ENCODE measurements around the gene CTBP2.

CTBP2 gene

DNA sequence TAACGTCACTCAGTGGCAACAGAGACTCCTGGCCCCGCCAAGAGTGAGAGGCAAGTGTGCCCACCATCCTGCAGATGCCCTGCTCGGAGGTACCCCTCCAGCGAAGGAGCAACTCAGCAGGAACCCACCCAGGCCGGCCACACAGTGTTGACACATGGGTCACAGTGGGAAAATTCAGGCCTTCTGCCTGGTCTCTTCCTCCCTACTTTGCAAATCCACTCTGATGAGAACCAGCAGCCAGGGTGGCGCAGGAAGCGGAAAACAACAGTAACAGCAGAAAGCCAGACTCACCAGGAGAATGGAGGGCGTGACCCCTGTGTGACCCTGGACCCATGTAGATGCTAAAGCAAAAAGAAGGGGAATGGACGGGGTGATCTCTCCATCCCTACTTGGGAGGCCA, 53.8 kb downstream of the CTBP2 start:
- DNase-seq (ENCODE audit: low spot score) = no peak

DNA sequence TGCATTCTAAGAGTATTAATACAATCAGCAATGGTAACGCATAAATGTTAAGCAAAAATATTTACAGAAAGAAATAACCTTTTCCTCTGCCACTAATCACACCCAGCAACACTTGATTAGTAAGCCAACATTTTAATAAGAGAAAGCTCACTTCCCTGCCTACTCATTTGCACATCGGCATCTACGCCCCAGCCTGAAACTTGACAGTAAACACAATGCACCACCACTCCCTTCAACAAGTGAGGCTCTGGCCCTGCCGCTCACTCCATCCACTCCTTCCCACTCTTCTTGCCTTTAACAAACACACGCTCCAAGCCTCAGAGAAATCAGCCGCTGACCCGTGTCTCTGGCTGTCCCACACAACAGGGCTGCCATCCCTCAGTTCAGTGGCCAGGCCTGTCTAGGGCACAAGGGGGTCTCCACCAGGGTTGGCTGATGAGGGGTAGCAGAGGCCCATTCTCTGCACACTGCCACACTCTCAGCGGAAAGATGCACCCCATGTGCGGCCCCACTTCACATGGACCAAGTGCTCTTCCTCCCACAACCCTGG, 54.6 kb downstream of the CTBP2 start:
- no peak for DNase-seq (ENCODE audit: low spot score)

DNA sequence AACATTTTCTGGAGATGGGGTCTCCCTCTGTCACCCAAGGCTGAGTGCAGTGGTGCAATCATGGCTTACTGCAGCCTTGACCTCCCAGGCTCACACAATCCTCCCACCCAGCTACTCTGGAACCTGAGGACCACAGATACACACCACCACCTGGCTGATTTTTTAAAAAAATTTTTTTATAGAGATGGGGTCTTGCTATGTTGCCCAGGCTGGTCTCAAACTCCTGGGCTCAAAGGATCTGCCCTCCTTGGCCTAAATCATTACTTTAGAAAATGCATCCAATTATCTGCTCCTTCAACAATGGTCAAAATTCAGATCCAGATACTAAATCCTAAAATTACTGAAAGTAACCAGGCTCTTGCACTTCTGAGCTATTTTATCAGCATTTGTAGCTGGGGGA, 55.2 kb downstream of the CTBP2 start:
- DNase-seq (ENCODE audit: low spot score) = no peak

DNA sequence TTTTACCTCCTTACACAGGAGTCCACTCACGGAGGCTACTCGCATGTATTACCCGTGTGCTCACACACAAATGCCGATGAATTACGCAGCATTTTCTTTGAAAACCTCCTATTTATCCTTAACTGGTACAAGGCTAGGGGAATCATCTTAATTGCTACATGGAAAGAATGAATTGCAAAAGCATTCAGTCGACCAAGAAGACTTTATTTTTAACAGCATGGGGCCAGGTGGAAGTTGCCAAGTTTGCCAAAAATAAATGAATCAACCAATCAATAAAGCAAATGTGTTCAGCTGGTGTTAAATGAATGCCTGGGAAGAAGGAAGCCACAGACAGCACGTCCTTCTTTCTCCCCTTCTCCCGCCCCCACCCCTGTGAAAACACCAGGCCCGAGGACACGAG, 55.8 kb downstream of the CTBP2 start:
- no peak for DNase-seq (ENCODE audit: low spot score)

GRCh38 chr10:125103924-125104323, 56.4 kb downstream of the CTBP2 start:
- no peak for DNase-seq (ENCODE audit: low spot score)

GRCh38 chr10:125103466-125103865, 56.9 kb downstream of the CTBP2 start:
- no peak for DNase-seq (ENCODE audit: low spot score)

DNA sequence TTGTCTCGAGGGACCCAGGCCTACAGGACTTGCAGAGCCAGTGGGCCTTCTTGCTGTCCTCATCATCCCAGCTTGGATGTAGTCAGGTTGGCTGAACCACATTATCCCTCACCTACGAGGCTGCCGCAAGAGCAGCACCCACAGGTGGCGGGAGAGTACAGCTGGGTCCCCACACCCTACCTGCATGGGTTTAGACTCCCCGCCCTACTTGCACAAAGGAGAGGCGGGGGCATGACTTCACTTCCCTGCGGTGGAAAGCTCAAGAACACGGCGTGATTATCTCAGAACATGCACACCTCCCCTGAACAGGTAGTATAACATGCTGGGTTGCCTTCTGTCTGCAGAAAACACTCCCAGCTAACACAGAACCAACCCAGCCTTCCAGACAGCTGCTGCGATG, 57.5 kb downstream of the CTBP2 start:
- DNase-seq (ENCODE audit: low spot score) = no peak

DNA sequence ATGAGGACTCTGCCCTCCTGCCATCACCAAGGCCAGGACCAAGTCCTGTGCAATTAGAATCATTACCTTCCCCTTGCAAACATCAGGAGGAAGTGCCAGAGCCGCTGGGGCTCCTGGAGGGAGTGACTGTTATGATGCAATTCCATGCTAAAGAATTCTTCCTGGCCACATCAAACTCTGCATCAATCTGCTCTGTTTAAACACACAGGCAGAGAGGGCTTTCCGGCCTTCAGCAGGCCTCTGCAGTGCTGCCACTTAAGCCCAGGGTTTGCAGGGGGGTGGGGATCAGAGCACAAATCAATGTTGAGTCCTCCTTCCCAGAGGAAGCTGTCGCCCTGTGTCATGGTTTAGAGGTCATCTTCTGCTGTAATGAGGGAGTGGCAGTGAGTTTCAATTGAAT, 58.1 kb downstream of the CTBP2 start:
- no peak for DNase-seq (ENCODE audit: low spot score)

DNA sequence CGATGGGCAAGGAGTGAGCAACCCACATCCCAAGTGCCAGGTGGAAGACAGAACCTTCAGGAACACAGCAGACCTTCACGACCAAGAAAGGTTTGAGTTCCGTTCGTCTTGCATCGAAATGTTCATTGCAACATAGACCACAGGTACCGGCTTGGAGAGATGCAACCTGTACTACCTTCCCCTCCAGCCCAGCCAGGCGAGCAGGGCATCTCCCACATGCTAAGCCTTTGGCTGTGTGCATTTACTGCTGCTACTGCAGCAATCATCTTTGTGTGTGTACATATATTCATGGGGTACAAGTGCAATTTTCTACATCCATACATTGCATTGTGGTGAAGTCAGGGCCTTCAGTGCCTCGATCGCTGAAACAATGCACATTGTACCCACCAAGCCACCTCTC, 58.8 kb downstream of the CTBP2 start:
- DNase-seq (ENCODE audit: low spot score) = no peak

- DNase-seq (ENCODE audit: low spot score) = no peak
These were observed 59.3 kb downstream of the CTBP2 start for GRCh38 chr10:125101049-125101448.

GRCh38 chr10:125097409-125098070, 62.8 kb downstream of the CTBP2 start:
- no peak for DNase-seq (ENCODE audit: low spot score)

DNA sequence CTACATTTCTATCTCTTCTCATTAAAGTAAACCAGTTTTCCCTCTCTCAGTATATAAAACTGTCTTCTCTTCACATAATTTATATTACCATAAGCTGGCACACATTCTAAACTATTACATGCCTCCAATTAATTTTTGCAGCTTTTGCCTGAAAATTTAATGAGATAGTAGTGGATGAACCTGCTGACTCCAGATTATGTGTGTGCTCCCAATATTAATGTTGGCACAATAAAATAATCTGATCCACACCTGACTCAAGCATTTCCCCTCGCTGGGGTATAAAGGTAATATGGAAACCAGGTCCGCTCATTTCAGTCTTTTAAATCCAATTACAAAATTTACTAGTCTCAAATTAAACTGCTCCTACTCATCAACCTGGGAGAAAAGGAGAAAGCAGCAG, 63.4 kb downstream of the CTBP2 start:
- DNase-seq (ENCODE audit: low spot score) = no peak

DNA sequence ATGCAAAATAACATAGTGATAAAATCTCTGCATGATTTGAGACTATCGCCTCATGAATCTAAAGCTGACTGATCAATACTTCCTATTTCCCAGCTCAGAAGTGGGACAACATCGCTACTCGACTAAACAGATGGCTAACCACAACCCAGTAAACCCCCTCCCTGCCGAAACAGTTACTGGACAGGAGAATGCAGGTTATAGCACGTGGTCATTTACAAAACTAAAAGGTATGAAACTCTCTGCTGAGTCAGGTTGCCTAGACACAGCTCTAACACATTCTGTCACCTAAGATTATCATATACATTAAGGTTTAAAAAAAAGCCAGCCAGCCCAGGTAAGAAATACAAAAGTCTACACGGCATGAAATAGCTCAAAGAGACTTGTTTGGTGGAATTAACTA, 64.0 kb downstream of the CTBP2 start:
- no peak for DNase-seq (ENCODE audit: low spot score)

- no peak for DNase-seq (ENCODE audit: low spot score)
These were observed 64.6 kb downstream of the CTBP2 start for GRCh38 chr10:125095776-125096175.

GRCh38 chr10:125095228-125095627, 65.1 kb downstream of the CTBP2 start:
- no peak for DNase-seq (ENCODE audit: low spot score)

- no peak for DNase-seq (ENCODE audit: low spot score)
These were observed 65.6 kb downstream of the CTBP2 start for GRCh38 chr10:125094806-125095205.

GRCh38 chr10:125093974-125094705, 66.2 kb downstream of the CTBP2 start:
- no peak for DNase-seq (ENCODE audit: low spot score)

DNA sequence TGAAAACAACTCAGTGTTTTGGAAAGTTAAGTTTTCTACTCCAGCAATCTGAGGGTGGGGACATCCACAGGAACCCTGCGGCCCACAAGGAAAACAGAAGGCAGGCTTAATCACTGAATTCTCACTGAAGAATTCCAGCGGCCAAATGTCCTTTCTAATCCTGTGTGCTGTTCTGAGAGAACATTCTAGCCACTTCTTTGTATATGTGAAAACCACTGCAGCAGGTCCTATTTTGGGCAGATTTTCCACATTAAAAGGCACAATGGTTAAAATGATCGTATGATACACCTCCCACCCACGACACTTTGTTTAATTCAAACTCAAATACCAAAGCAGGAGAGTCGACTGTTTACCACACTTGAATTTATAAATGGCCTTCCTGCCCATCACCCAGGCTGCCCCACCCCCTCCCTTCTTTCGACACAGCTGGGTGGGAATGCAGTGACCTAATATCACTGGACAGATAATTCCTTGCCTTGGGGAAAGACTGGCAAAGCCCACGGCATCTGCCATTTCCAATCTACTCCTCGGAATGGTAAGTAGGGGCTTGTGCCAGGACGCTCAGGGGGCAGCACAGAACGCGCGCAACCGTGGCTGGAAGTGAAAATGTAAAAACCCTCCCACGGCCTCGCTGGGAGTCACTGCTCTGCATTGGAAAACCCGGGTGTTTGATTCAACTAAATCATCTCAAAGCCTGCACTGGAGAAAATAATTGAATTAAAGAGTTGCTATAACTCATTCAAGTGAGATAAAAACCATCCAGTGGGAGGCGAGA, 67.0 kb downstream of the CTBP2 start:
- no peak for DNase-seq (ENCODE audit: low spot score)

DNA sequence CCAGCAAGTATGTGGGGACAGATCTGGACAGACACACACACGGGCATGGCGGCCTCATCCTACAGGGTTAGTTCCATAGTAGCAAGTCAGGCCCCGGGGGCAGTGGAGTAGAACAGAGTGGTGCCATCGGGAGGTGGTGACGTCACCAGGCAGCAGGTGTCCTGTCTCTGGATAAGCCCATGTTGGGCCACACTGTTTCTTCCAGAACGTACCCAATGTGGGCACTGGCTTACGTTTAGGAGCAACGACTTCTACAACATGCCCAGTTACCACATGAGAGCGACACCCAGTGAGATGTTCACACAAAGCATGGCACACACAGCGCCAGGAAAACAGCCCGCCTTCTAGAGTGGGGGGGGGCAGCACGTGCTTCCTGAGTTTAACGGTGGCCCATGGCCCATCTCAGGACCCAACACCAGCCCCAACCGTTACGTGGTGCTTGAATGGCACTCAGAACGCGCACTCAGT, 67.8 kb downstream of the CTBP2 start:
- DNase-seq (ENCODE audit: low spot score) = no peak

DNA sequence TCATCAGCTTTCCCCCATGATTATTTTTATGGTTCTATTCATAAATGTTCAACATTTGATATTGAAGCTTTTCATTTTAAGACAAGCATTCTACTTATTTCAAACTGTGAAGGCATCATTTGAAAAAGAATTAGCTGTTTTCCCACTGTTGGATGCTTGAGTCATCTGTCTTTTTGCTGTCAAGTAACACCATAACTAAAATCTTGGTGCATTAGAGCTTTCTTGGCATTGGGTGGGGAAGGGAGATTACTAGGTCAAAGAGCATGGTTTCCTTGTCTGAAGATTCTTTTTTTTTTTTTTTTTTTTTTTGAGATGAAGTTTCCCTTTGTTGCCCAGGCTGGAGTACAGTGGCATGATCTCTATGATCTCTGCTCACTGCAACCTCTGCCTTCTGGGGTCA, 68.5 kb downstream of the CTBP2 start:
- no peak for DNase-seq (ENCODE audit: low spot score)

DNA sequence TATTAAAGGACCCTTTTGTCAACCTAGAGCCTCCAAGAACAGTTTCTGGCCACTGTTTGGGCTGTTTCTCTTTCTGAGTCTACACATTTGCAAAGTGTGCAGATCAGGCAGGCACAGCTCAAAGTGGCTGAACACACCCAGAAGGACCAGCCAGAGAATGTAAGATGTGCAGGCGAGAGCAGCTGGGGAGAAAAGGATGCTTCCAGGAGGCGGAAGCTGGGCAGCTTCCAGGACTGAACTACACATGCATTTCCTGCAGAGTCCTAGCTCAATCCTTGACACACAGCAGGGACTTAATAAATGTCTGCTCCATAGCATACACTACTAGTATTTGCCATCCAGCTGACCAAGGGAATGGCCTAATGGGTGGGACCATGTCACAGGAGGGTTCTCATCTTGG, 70.9 kb downstream of the CTBP2 start:
- no peak for DNase-seq (ENCODE audit: low spot score)

DNA sequence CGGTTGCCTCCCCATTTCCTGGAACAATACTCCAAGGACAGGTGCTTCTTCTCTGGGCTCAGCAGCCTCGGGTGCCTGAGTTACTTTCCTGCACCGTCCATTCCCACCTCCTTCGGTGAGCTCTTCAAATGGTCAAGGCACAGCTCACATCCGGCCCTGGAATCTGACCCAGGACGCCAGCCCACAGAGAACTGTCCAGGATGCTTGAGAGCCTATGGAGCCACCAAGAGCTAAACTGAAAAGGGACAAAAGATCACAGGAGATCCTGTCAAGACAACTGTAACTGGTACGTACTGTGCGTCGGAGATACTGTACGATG, 72.5 kb downstream of the CTBP2 start:
- no peak for DNase-seq (ENCODE audit: low spot score)

Data from RKO (cell line).